ENCODE results near the gene CD177. TPM values are rescaled to one million over a fixed set of nuclear protein-coding genes. Genes with fewer than 3 reads are reported as not detected.
A peak's percentile ranks its signal among the peaks of the same experiment; 100 is the strongest.
"Not testable (repeated sequence)": the region's sequence is repeated elsewhere in the genome, so short reads cannot be mapped to it uniquely, and the experiment has no call there.

The CD177 gene
- total RNA-seq, 1 experiment from 2014 or later = not detected

- BruUV-seq (replicated peaks) = no TSS peak
- H3K27ac Mint-ChIP-seq (ENCODE audit: unreplicated experiment) = no peak overlapping the region
- H3K27me3 ChIP-seq (replicated peaks; ENCODE audit: control insufficient read depth, insufficient read depth, low read length) = no peaks in the 10 kb centered on the region
Measured at GRCh38 chr19:43338530-43338929, 15.0 kb upstream of the CD177 start.

GRCh38 chr19:43339243-43339930, 14.1 kb upstream of the CD177 start:
- intact Hi-C loops (cut with micrococcal nuclease; ENCODE audit: unreplicated experiment); H3K4me1 Mint-ChIP-seq (ENCODE audit: low read depth, unreplicated experiment); H3K4me3 ChIP-seq (ENCODE audit: low read depth, low read length); H3K27me3 ChIP-seq (replicated peaks; ENCODE audit: control insufficient read depth, insufficient read depth, low read length); H3K36me3 ChIP-seq (ENCODE audit: control insufficient read depth, insufficient read depth, low read length); BruUV-seq (replicated peaks); H3K27ac Mint-ChIP-seq (ENCODE audit: unreplicated experiment); CTCF ChIA-PET; H3K4me1 ChIP-seq; H3K36me3 Mint-ChIP-seq (ENCODE audit: insufficient read depth, unreplicated experiment); H3K4me3 Mint-ChIP-seq (ENCODE audit: unreplicated experiment); DNase-seq; H3K9me3 ChIP-seq; POLR2A ChIA-PET; H3K27me3 Mint-ChIP-seq (ENCODE audit: insufficient read depth, unreplicated experiment): not testable (repeated sequence)
- H3K9me3 Mint-ChIP-seq (ENCODE audit: unreplicated experiment) = peaks cover 19% of the 10 kb centered on the region

More at GRCh38 chr19:43338530-43338929, 15.0 kb upstream of the CD177 start:
- Mint-ChIP-seq H3K36me3 (ENCODE audit: insufficient read depth, unreplicated experiment) (no peaks in the 10 kb centered on the region), H3K9me3 (ENCODE audit: unreplicated experiment) (peaks cover 19% of the 10 kb centered on the region), H3K27me3 (ENCODE audit: insufficient read depth, unreplicated experiment) (no peaks in the 10 kb centered on the region), H3K4me3 (ENCODE audit: unreplicated experiment) (no peak overlapping the region), H3K4me1 (ENCODE audit: low read depth, unreplicated experiment) (peaks cover 5% of the 10 kb centered on the region)
- CTCF ChIA-PET = no interaction called here
- Histone ChIP-seq H3K9me3 (no peaks in the 10 kb centered on the region), H3K4me1 (no peaks in the 10 kb centered on the region), H3K36me3 (ENCODE audit: control insufficient read depth, insufficient read depth, low read length) (no peaks in the 10 kb centered on the region), H3K4me3 (ENCODE audit: low read depth, low read length) (no peak overlapping the region)
- no peak for DNase-seq
- no peak for TF ChIP-seq CTCF (IDR thresholded peaks at IDR 0.05; ENCODE audit: insufficient read depth in 1 of 2, low read depth in 1 of 2, low read length in 1 of 2, severe bottlenecking in 1 of 2, unreplicated experiment in 1 of 2)
- intact Hi-C loops (cut with micrococcal nuclease; ENCODE audit: unreplicated experiment) = no loop called here
- POLR2A ChIA-PET = no interaction called here

GRCh38 chr19:43340101-43340500, 13.4 kb upstream of the CD177 start:
- H3K27ac Mint-ChIP-seq (ENCODE audit: unreplicated experiment); H3K36me3 ChIP-seq (ENCODE audit: control insufficient read depth, insufficient read depth, low read length); H3K4me1 Mint-ChIP-seq (ENCODE audit: low read depth, unreplicated experiment); H3K4me3 ChIP-seq (ENCODE audit: low read depth, low read length); H3K36me3 Mint-ChIP-seq (ENCODE audit: insufficient read depth, unreplicated experiment); H3K4me1 ChIP-seq; intact Hi-C loops (cut with micrococcal nuclease; ENCODE audit: unreplicated experiment); POLR2A ChIA-PET; H3K9me3 ChIP-seq; BruUV-seq (replicated peaks); CTCF ChIA-PET; H3K4me3 Mint-ChIP-seq (ENCODE audit: unreplicated experiment); DNase-seq; H3K27me3 ChIP-seq (replicated peaks; ENCODE audit: control insufficient read depth, insufficient read depth, low read length); H3K27me3 Mint-ChIP-seq (ENCODE audit: insufficient read depth, unreplicated experiment): not testable (repeated sequence)
- peaks cover 19% of the 10 kb centered on the region for H3K9me3 Mint-ChIP-seq (ENCODE audit: unreplicated experiment)

GRCh38 chr19:43341098-43341497, 12.4 kb upstream of the CD177 start:
- H3K4me1 ChIP-seq; BruUV-seq (replicated peaks); H3K4me3 Mint-ChIP-seq (ENCODE audit: unreplicated experiment); H3K9me3 ChIP-seq; intact Hi-C loops (cut with micrococcal nuclease; ENCODE audit: unreplicated experiment); H3K27me3 Mint-ChIP-seq (ENCODE audit: insufficient read depth, unreplicated experiment); POLR2A ChIA-PET; CTCF ChIA-PET; H3K4me3 ChIP-seq (ENCODE audit: low read depth, low read length); H3K4me1 Mint-ChIP-seq (ENCODE audit: low read depth, unreplicated experiment); H3K36me3 Mint-ChIP-seq (ENCODE audit: insufficient read depth, unreplicated experiment); DNase-seq; H3K27ac Mint-ChIP-seq (ENCODE audit: unreplicated experiment); H3K36me3 ChIP-seq (ENCODE audit: control insufficient read depth, insufficient read depth, low read length); H3K27me3 ChIP-seq (replicated peaks; ENCODE audit: control insufficient read depth, insufficient read depth, low read length): not testable (repeated sequence)
- H3K9me3 Mint-ChIP-seq (ENCODE audit: unreplicated experiment) = peaks cover 19% of the 10 kb centered on the region

- H3K4me3 Mint-ChIP-seq (ENCODE audit: unreplicated experiment); DNase-seq; POLR2A ChIA-PET; H3K36me3 Mint-ChIP-seq (ENCODE audit: insufficient read depth, unreplicated experiment); H3K4me1 ChIP-seq; H3K27me3 ChIP-seq (replicated peaks; ENCODE audit: control insufficient read depth, insufficient read depth, low read length); intact Hi-C loops (cut with micrococcal nuclease; ENCODE audit: unreplicated experiment); H3K27ac Mint-ChIP-seq (ENCODE audit: unreplicated experiment); H3K36me3 ChIP-seq (ENCODE audit: control insufficient read depth, insufficient read depth, low read length); H3K9me3 ChIP-seq; BruUV-seq (replicated peaks); CTCF ChIA-PET; H3K27me3 Mint-ChIP-seq (ENCODE audit: insufficient read depth, unreplicated experiment); H3K4me3 ChIP-seq (ENCODE audit: low read depth, low read length); H3K4me1 Mint-ChIP-seq (ENCODE audit: low read depth, unreplicated experiment): not testable (repeated sequence)
- peaks cover 23% of the 10 kb centered on the region for H3K9me3 Mint-ChIP-seq (ENCODE audit: unreplicated experiment)
Measured at GRCh38 chr19:43342104-43342503, 11.4 kb upstream of the CD177 start.

- POLR2A ChIA-PET; H3K9me3 ChIP-seq; H3K4me3 Mint-ChIP-seq (ENCODE audit: unreplicated experiment); H3K36me3 Mint-ChIP-seq (ENCODE audit: insufficient read depth, unreplicated experiment); H3K27me3 ChIP-seq (replicated peaks; ENCODE audit: control insufficient read depth, insufficient read depth, low read length); H3K27me3 Mint-ChIP-seq (ENCODE audit: insufficient read depth, unreplicated experiment); H3K36me3 ChIP-seq (ENCODE audit: control insufficient read depth, insufficient read depth, low read length); H3K4me1 Mint-ChIP-seq (ENCODE audit: low read depth, unreplicated experiment); BruUV-seq (replicated peaks); H3K4me1 ChIP-seq; intact Hi-C loops (cut with micrococcal nuclease; ENCODE audit: unreplicated experiment); H3K4me3 ChIP-seq (ENCODE audit: low read depth, low read length); CTCF ChIA-PET: not testable (repeated sequence)
- peak in 1 of 2 experiments; percentile 23 for DNase-seq
- H3K27ac Mint-ChIP-seq (ENCODE audit: unreplicated experiment) = peak overlapping the region; percentile 30
- H3K9me3 Mint-ChIP-seq (ENCODE audit: unreplicated experiment) = peaks cover 28% of the 10 kb centered on the region
Measured at GRCh38 chr19:43344347-43344925, 9.1 kb upstream of the CD177 start.
